ENCODE data around the gene TAPT1.
"Not testable (repeated sequence)": the region's sequence is repeated elsewhere in the genome, so short reads cannot be mapped to it uniquely, and the experiment has no call there.

The TAPT1 gene

DNA sequence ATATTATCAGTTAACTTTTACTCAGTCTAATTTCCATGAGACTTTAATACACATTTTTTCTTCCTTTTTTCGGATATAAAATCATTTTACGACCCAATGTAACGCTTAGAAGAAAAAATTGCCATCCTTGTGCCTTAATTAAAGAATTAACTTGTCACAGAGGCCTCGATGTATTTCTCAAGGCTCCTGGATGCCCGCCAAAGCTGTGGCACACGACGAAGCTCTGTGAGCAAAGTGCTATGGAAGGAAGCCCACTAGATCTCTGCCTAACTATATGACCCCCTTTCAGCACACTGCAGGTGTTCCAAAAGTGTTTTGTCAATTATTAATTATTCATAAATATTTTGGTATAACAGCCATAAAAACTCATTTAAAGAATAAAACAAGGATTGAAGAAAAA is 54.4 kb downstream of the TAPT1 start:
- DNase-seq (ENCODE audit: low read depth) = no peak

DNA sequence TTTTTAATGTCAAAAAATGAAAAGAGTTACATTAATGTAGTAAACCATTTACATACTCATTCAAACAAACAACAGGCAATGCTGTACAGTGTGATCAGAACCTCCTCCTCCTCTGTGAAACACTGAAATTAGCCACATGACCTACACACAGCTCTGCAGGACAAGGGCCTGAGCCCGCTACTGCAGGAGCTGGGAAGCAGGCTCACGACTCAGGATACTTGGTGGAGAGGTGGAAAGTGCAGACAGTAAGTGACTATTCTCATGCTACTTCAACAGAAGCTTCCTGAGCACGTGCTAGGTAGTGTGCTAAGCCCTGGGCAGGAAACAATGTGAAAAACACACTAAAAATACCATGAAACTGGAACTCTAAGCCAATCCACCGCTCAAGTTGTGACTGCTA is 56.8 kb downstream of the TAPT1 start:
- no peak for DNase-seq (ENCODE audit: low read depth)

GRCh38 chr4:16168710-16169388 is 57.4 kb downstream of the TAPT1 start:
- DNase-seq (ENCODE audit: low read depth) = no peak

- no peak for DNase-seq (ENCODE audit: low read depth)
These were observed 58.1 kb downstream of the TAPT1 start for GRCh38 chr4:16168144-16168543.

GRCh38 chr4:16165931-16166330 is 60.3 kb downstream of the TAPT1 start:
- no peak for DNase-seq (ENCODE audit: low read depth)

DNA sequence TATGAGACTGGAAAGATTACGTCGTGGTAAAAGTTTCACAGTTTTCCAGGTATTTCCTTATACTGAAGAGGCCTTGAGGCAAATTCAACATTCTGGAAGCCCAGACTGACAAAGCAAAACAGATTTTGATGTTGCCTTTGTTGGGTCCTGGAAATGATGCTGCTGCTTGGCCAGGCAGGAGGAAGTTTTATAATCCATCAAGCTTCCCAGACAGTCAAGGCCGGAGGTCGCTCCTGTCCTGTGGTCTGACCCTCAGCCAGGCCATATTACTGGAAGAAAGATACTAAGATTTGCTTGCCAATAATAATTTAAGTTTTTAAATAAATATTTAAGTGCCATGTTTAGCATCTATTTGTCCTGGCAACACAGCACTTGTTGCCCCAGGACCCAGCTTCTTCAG is 63.4 kb downstream of the TAPT1 start:
- no peak for DNase-seq (ENCODE audit: low read depth)

DNA sequence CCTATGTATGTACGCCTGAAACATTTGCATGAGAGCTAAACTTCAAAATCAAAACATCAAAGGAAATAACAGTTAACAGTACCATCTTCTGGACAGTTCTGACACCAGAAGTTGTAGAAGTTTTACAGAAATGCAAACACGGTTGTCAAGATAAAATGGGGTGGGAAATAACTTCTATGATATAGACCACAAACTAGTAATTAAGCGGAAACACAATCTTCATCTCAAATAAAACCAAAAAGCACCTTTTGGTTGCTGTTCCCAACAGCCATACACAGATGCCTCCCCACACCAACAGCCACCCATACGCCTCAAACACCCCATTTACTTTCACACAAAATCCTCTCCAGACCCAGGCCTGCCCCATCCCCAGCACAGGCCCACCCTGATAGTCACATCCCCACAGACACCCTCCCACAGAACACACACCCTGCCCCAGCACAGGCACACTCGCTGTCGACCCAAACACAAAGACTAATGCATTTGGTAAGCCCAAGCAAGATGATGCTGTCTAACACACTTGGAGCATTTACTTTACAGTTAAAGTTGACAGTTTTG is 64.3 kb downstream of the TAPT1 start:
- no peak for DNase-seq (ENCODE audit: low read depth)

DNA sequence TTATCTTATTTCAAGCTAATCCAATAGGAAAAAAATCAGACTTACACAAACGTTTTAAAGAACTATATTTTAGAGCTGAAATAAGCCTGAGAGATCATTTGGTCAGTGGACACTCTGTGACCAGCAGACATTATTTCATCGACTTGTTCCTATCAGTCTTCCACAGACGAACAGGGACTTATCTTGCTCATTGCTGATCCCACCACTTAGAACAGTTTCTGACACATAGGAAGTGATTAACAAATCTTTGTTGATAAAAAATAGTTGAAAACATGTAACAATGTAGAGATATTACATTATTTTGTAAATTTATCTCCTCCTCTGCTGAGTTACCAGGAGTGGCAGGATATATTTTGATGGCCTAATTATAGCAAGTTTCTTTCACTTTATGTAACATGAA is 65.8 kb downstream of the TAPT1 start:
- DNase-seq (ENCODE audit: low read depth) = no peak

GRCh38 chr4:16159286-16159685 is 67.0 kb downstream of the TAPT1 start:
- no peak for DNase-seq (ENCODE audit: low read depth)

- DNase-seq (ENCODE audit: low read depth) = no peak
These were observed 67.8 kb downstream of the TAPT1 start for GRCh38 chr4:16158504-16158852.

- no peak for DNase-seq (ENCODE audit: low read depth)
These were observed 68.4 kb downstream of the TAPT1 start for GRCh38 chr4:16157609-16158503.

DNA sequence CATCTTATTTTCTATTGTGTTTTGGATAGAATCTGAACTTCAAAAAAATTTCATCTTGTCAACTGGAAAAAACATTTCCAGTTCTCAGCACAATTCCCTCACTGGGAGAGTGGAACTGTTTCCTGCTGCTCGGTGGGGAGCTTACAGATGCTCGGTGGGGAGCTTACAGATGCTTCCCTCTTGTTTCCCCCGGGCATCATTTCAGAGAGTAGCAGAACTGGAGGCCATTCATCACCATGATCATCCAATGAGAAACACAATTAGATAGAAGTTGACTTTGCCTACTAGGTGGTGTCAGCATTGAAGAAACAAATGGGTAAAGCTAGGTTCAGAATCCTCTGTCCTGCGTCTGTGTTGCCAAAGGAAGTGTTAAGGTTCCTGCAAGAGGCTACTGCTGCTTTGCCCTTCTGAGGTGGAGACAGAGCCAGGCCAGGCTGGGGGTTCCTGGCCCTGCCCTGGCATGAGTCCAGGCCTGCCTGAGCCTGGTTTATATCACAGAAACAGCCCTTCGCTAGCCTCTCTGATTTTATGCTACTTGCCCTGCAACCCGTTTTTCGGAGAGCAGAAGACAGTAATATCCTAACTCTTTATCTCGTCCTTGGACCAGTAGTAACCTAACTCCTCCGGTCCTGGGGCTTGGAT is 70.6 kb downstream of the TAPT1 start:
- no peak for DNase-seq (ENCODE audit: low read depth)

GRCh38 chr4:16154451-16154850 is 71.8 kb downstream of the TAPT1 start:
- no peak for DNase-seq (ENCODE audit: low read depth)

GRCh38 chr4:16150716-16151115 is 75.6 kb downstream of the TAPT1 start:
- DNase-seq (ENCODE audit: low read depth) = no peak

GRCh38 chr4:16144913-16145312 is 81.4 kb downstream of the TAPT1 start:
- DNase-seq (ENCODE audit: low read depth) = not testable (repeated sequence)

DNA sequence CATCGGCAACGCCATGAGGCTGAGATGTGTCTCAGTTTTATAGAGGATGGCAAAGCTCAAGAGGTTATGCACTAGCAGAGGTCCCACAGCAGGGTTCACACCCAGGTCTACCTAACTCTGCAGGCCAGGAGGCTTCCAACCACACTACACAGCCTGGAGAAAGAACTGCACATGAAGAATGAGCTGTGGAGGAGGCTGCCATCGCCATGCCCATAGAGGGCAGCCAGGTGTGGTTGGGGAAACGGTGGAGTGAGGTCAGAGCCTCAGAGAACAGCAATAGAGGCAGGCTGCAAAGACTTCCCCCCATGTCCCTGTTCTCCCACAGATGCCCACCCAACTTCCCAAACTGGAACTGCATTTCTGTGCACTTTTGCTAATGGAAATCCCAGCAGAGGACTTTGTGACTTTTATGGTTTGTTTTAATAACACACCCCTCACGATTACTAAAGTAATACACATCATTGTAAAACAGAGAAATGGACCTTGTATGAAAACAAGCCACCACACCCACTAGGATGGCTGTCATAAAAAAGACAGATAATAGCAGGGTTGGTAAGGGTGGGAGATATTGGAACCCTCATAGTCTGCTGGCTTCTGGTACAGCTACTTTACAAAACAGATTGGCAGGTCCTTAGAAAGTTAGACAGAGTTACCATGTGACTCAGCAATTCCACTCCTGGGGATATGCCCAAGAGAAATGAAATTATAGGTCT is 83.5 kb downstream of the TAPT1 start:
- DNase-seq (ENCODE audit: low read depth) = no peak

GRCh38 chr4:16140879-16141249 is 85.4 kb downstream of the TAPT1 start:
- DNase-seq (ENCODE audit: low read depth) = no peak

DNA sequence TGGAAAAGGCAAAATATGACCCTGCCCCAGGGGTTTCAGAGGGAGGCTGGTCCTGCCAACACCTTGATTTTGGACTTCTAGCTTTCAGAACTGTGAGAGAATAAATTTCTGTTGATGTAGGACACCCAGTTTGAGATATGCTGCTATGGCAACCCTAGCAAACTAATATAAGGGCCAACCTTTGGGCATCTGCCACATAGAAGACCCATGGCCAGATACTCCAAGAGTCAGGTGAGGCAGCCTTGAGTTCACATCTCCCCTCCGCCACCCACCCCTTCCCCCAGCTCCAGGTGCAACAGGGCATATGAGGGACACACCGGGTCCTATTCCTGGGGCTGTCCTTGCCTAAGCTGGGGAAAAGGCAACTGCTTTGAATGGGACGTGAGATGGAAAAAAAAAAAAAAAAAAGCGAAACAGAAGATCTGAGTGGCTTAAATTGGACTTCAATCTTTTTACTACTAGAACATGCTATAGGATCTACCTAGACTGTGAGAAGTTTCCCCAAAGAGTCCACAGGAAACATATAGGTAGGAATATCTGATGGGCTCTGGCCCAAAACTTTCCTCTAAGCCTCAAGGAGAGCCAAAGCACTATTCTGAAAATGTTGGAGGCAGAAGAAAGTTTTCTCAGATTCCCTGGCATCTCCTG is 85.9 kb downstream of the TAPT1 start:
- no peak for DNase-seq (ENCODE audit: low read depth)

- no peak for DNase-seq (ENCODE audit: low read depth)
These were observed 87.0 kb downstream of the TAPT1 start for GRCh38 chr4:16139066-16139945.

DNA sequence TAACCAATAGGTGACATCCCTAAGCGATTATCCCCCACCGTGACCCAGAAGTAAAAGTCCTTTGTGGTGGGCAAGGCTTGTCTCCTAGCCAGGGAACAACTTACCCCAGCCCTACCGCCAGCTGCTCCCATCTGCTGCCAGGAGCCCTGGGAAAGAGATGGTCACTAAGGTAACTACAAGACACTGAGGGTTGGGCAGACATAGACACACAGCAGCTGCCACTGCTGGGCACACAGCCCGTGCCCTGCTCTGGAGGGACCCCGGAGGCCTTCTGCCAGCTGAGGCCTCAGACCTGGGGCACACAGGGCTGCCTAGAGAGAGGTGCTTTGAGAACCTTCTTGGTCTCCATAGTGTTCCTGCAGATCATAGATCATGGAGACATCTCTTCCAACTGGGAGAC is 89.4 kb downstream of the TAPT1 start:
- DNase-seq (ENCODE audit: low read depth) = no peak

DNA sequence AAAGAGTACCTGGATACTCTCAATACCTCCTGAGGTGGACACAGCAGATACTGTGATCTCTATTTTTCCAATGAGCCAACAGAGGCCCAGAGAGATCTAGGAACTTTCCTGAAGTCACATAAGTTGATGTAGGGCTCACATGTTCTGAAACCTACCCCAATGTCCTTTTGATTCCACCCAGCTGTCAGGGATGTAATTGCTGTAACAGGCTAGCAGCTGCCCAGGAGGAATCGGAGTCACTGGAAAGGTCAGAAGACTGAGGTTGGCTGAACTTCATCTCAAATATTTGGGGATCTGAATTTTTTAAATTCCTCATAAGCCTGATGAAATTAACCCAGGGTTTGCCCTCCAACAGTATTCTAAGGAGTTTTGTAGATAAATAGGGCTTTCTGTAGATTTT is 90.0 kb downstream of the TAPT1 start:
- no peak for DNase-seq (ENCODE audit: low read depth)

Data from activated T-cell treated with anti-CD3 and anti-CD28 coated beads for 1 hour (primary cell).